SK-N-SH (cell line): ENCODE data around the gene SETD1B. TPM values are rescaled to one million over a fixed set of nuclear protein-coding genes. Genes with fewer than 3 reads are reported as not detected.

ENCODE experiments used
- CTCF ChIA-PET: fragments of 300-600, 350-600 bp; formaldehyde crosslinking; extraction: SDS; loops from one replicate; lab custom pipeline; 2021; lab: Yijun Ruan, JAX
- POLR2A ChIA-PET: fragments of 350-600 bp; sonication (Branson Sonifier 250); formaldehyde crosslinking; extraction: SDS; loops from one replicate; lab custom pipeline; 2020; ENCODE audit warnings: antibody characterized with exemption, inconsistent platforms; lab: Yijun Ruan, JAX
- DNase-seq: peaks from one replicate; pipeline ENCODE4 v3.0.0; 2012
- H2AFZ ChIP-seq: fragments of 200-600 bp; sonication (generic); 2 replicates; pipeline ENCODE4 v1.8.1; 2016; ENCODE audit warnings: antibody characterized with exemption, mild to moderate bottlenecking, low read depth
- H3F3A ChIP-seq: fragments of 200-600 bp; sonication (generic); replicated peaks from 2 replicates; pipeline ENCODE3; 2016; ENCODE audit warnings: antibody characterized with exemption, mild to moderate bottlenecking; ENCODE audit not compliant: insufficient read depth
- H3K27ac ChIP-seq, 2 experiments: fragments of 200-500 bp in 1 of 2; fragments of 200-600 bp in 1 of 2; sonication (Bioruptor generic) in 1 of 2; sonication (generic), shearing (Covaris generic) in 1 of 2; 2 replicates each; pipeline versions ENCODE4 v1.5.1 to v1.6.1; 2014 to 2016; ENCODE audit warnings: low read depth in 2 of 2, inconsistent platforms in 1 of 2, low read length in 1 of 2, mild to moderate bottlenecking in 1 of 2, mixed read lengths in 1 of 2
- H3K27me3 ChIP-seq: fragments of 200-600 bp; sonication (generic), shearing (Covaris generic); 2 replicates; pipeline ENCODE4 v1.6.1; 2016; ENCODE audit warnings: mixed run types; ENCODE audit not compliant: insufficient read depth
- H3K36me3 ChIP-seq, 2 experiments: fragments of 200-500 bp in 1 of 2; fragments of 200-600 bp in 1 of 2; sonication (Bioruptor generic) in 1 of 2; sonication (generic) in 1 of 2; replicated peaks in 1 of 2; 2 replicates each; pipeline versions ENCODE3 to v1.5.1; 2014 to 2016; ENCODE audit warnings: low read length in 1 of 2, mild to moderate bottlenecking in 1 of 2; ENCODE audit not compliant: insufficient read depth in 2 of 2, control insufficient read depth in 1 of 2
- H3K4me1 ChIP-seq, 2 experiments: fragments of 200-500 bp in 1 of 2; fragments of 200-600 bp in 1 of 2; sonication (Bioruptor generic) in 1 of 2; sonication (generic), shearing (Covaris generic) in 1 of 2; 2 replicates each; pipeline versions ENCODE4 v1.5.1 to v1.6.1; 2014 to 2016; ENCODE audit warnings: low read depth in 1 of 2, low read length in 1 of 2, mixed run types in 1 of 2; ENCODE audit not compliant: insufficient read depth in 2 of 2, control insufficient read depth in 1 of 2
- H3K4me2 ChIP-seq: fragments of 200-600 bp; sonication (generic), shearing (Covaris generic); 2 replicates; pipeline ENCODE4 v1.6.1; 2017; ENCODE audit warnings: mixed run types
- H3K4me3 ChIP-seq, 2 experiments: fragments of 200-500 bp in 1 of 2; fragments of 200-600 bp in 1 of 2; sonication (Bioruptor generic) in 1 of 2; sonication (generic), shearing (Covaris generic) in 1 of 2; 2 replicates each; pipeline versions ENCODE4 v1.5.1 to v1.8.1; 2014 to 2016; ENCODE audit warnings: low read depth in 2 of 2, inconsistent platforms in 1 of 2, low read length in 1 of 2, mild to moderate bottlenecking in 1 of 2, mixed read lengths in 1 of 2, moderate library complexity in 1 of 2
- H3K79me2 ChIP-seq: fragments of 200-600 bp; sonication (generic); 2 replicates; pipeline ENCODE4 v1.8.1; 2017; ENCODE audit warnings: mild to moderate bottlenecking; ENCODE audit not compliant: insufficient read depth
- H3K9ac ChIP-seq: fragments of 200-600 bp; sonication (generic); 2 replicates; pipeline ENCODE4 v1.6.1; 2017; ENCODE audit warnings: mixed run types
- H3K9me2 ChIP-seq: fragments of 200-600 bp; sonication (generic); 2 replicates; pipeline ENCODE4 v1.6.1; 2017; ENCODE audit warnings: mixed run types
- H3K9me3 ChIP-seq: fragments of 200-600 bp; sonication (generic); 2 replicates; pipeline ENCODE4 v1.6.1; 2017; ENCODE audit warnings: mixed run types, mild to moderate bottlenecking, moderate library complexity
- H4K20me1 ChIP-seq: fragments of 200-600 bp; sonication (generic); 2 replicates; pipeline ENCODE4 v1.6.1; 2017; ENCODE audit warnings: mild to moderate bottlenecking, mixed run types; ENCODE audit not compliant: insufficient read depth
- CTCF ChIP-seq: fragments of 200-600 bp; sonication (generic); IDR thresholded peaks from 2 replicates; pipeline ENCODE4 v1.6.1; 2017; ENCODE audit warnings: antibody characterized with exemption, mild to moderate bottlenecking, moderate library complexity
- ELF1 ChIP-seq: IDR thresholded peaks from 2 replicates; pipeline ENCODE4 v1.4.0; 2012
- EP300 ChIP-seq, 2 experiments: IDR thresholded peaks; 2 replicates each; pipeline versions ENCODE4 v1.4.0 to v1.6.1; 2012; ENCODE audit warnings: borderline replicate concordance in 1 of 2, low read depth in 1 of 2, low read length in 1 of 2
- FOSL2 ChIP-seq: IDR thresholded peaks from 2 replicates; pipeline ENCODE4 v1.4.0; 2012; ENCODE audit warnings: low read depth, mild to moderate bottlenecking, moderate library complexity, borderline replicate concordance
- FOXJ3 ChIP-seq: sonication (generic); formaldehyde crosslinking; IDR thresholded peaks from 2 replicates; pipeline ENCODE4 v1.5.1; 2020; ENCODE audit warnings: mild to moderate bottlenecking, missing genetic modification reagents
- FOXM1 ChIP-seq: IDR thresholded peaks from 2 replicates; pipeline ENCODE4 v1.4.0; 2012; ENCODE audit warnings: low read depth, mild to moderate bottlenecking
- GATA2 ChIP-seq: sonication (generic); formaldehyde crosslinking; IDR thresholded peaks from 2 replicates; pipeline ENCODE4 v1.5.0; 2020; ENCODE audit warnings: mild to moderate bottlenecking, missing genetic modification reagents
- JUND ChIP-seq: IDR thresholded peaks from 2 replicates; pipeline ENCODE4 v1.4.0; 2012
- MEF2A ChIP-seq: IDR thresholded peaks from 2 replicates; pipeline ENCODE4 v1.4.0; 2012; ENCODE audit warnings: low read depth, borderline replicate concordance
- MXI1 ChIP-seq: IDR thresholded peaks from 2 replicates; pipeline ENCODE4 v1.6.1; 2012; ENCODE audit warnings: mild to moderate bottlenecking, low read depth, low read length, improper control_type of control experiment
- NFIC ChIP-seq: IDR thresholded peaks from 2 replicates; pipeline ENCODE4 v1.4.0; 2012; ENCODE audit warnings: borderline replicate concordance
- NRF1 ChIP-seq: IDR thresholded peaks from 2 replicates; pipeline ENCODE4 v1.6.1; 2012; ENCODE audit warnings: low read depth, mild to moderate bottlenecking, low read length
- POLR2AphosphoS5 ChIP-seq: IDR thresholded peaks from 2 replicates; pipeline ENCODE4 v1.6.1; 2012; ENCODE audit warnings: low read depth, low read length
- RXRA ChIP-seq: IDR thresholded peaks from 2 replicates; pipeline ENCODE4 v1.4.0; 2012; ENCODE audit warnings: low read depth, mild to moderate bottlenecking, borderline replicate concordance
- SIN3A ChIP-seq: IDR thresholded peaks from 2 replicates; pipeline ENCODE4 v1.6.1; 2012; ENCODE audit warnings: low read depth, mild to moderate bottlenecking, low read length, moderate library complexity, borderline replicate concordance
- SMC3 ChIP-seq: IDR thresholded peaks from 2 replicates; pipeline ENCODE4 v1.6.1; 2012; ENCODE audit warnings: low read depth, low read length, improper control_type of control experiment
- TAF1 ChIP-seq: IDR thresholded peaks from 2 replicates; pipeline ENCODE4 v1.6.1; 2012; ENCODE audit warnings: low read depth, mild to moderate bottlenecking, low read length, moderate library complexity, borderline replicate concordance
- TCF12 ChIP-seq: IDR thresholded peaks from 2 replicates; pipeline ENCODE4 v1.4.0; 2012
- TEAD4 ChIP-seq: IDR thresholded peaks from 2 replicates; pipeline ENCODE4 v1.4.0; 2012; ENCODE audit warnings: mild to moderate bottlenecking, borderline replicate concordance; ENCODE audit not compliant: insufficient read depth
- USF1 ChIP-seq: IDR thresholded peaks from 2 replicates; pipeline ENCODE4 v1.4.0; 2012; ENCODE audit warnings: low read depth, borderline replicate concordance
- WGBS: methylation state at CpG from one replicate; pipeline ENCODE4 v1.1.6; 2017; ENCODE audit warnings: low lambda C conversion rate; 5-methylcytosine and 5-hydroxymethylcytosine counted together
- polyA plus RNA-seq, 3 experiments: library from polyadenylated mRNA; depleted of rRNA; stranded (reverse); fragments of >200 nt; gene quantifications; 2 replicates each; pipeline ENCODE4 v1.2.3, GENCODE V29; 2012
- TF ChIP-seq, protein P1 (sequence below): IDR thresholded peaks from 2 replicates; pipeline ENCODE4 v1.4.0; 2012; ENCODE audit warnings: low read depth
- TF ChIP-seq, protein P2 (sequence below): IDR thresholded peaks from 2 replicates; pipeline ENCODE4; 2012

SETD1B gene
- polyA plus RNA-seq, 1 of the 3 experiments (the other 2 are of a cell fraction): 2.0 TPM

DNA sequence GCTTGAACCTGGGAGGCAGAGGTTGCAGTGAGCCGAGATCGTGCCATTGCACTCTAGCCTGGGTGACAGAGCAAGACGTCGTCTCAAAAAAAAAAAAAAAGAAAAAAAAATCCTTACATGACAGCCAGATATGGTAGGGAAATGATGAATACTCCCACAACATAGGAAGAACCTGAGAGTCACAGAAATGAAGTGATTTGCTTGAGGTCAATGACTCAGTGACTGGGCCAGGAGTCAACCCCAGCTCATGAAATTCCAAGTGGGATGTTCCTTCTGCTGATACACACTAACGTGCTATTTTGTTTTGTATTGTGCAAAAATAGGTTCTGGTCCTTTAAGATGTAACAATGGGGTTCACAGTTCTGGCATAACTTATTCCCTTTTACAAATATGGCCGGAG lies 19.3 kb upstream of the SETD1B start:
- no peak for DNase-seq
- Histone ChIP-seq H3K36me3 (peaks cover 0 to 7% of the 10 kb centered on the region in 2 experiments), H3K4me1 (peaks cover 0 to 13% of the 10 kb centered on the region in 2 experiments; a peak in 2 of 4 replicates), H2AFZ (no peak overlapping the region), H3K27me3 (no peaks in the 10 kb centered on the region), H3K9ac (no peak overlapping the region; the same call in 1 of the 2 replicates), H3K9me2 (no peaks in the 10 kb centered on the region), H3F3A (peaks cover 28% of the 10 kb centered on the region), H3K4me2 (peak overlapping the region; percentile 11; the same call in 1 of the 2 replicates), H3K27ac (peak overlapping the region in 1 of 2 experiments; percentile 57; a peak in 2 of 4 replicates), H3K9me3 (no peaks in the 10 kb centered on the region), H3K79me2 (no peaks in the 10 kb centered on the region; the same call in 1 of the 2 replicates), H3K4me3 (no peak overlapping the region), H4K20me1 (no peaks in the 10 kb centered on the region; the same call in 1 of the 2 replicates)
- CTCF ChIA-PET: interaction anchor here (0.7 to 25.7 kb wide), 4 partner anchors 10 to 17 kb away, joined by 3 to 382 read pairs (median 4); partner anchors contain the start of gene RHOF
- 9% methylated on average over 6 of the region's 6 CpGs for WGBS
- POLR2A ChIA-PET: no interaction called here
- TF ChIP-seq, protein P1, sequence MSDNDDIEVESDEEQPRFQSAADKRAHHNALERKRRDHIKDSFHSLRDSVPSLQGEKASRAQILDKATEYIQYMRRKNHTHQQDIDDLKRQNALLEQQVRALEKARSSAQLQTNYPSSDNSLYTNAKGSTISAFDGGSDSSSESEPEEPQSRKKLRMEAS: no peak
- TF ChIP-seq FOSL2 (peak; percentile 73; the same call in 1 of the 2 replicates), JUND (peak; percentile 59), EP300 (IDR thresholded peaks at IDR 0.05; ENCODE audit: borderline replicate concordance in 1 of 2, low read depth in 1 of 2, low read length in 1 of 2) (no peak), TEAD4 (peak; percentile 38; the same call in 1 of the 2 replicates), SMC3 (no peak), ELF1 (no peak), FOXJ3 (no peak), RXRA (no peak), TCF12 (peak; percentile 40; the same call in 1 of the 2 replicates), NFIC (peak; percentile 60; the same call in 1 of the 2 replicates)
- TF ChIP-seq, protein P2, sequence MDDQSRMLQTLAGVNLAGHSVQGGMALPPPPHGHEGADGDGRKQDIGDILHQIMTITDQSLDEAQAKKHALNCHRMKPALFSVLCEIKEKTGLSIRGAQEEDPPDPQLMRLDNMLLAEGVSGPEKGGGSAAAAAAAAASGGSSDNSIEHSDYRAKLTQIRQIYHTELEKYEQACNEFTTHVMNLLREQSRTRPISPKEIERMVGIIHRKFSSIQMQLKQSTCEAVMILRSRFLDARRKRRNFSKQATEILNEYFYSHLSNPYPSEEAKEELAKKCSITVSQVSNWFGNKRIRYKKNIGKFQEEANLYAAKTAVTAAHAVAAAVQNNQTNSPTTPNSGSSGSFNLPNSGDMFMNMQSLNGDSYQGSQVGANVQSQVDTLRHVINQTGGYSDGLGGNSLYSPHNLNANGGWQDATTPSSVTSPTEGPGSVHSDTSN: peak; percentile 55; the same call in 1 of the 2 replicates

- WGBS: 39% methylated on average over 5 of the region's 6 CpGs
- Histone ChIP-seq H3K9me2 (no peaks in the 10 kb centered on the region), H3F3A (peaks cover 22% of the 10 kb centered on the region), H3K4me3 (no peak overlapping the region), H3K9ac (no peak overlapping the region), H3K4me2 (no peak overlapping the region), H3K4me1 (peaks cover 0 to 13% of the 10 kb centered on the region in 2 experiments; a peak in 2 of 4 replicates), H3K27ac (peak overlapping the region in 1 of 2 experiments; percentile 45; a peak in 2 of 4 replicates), H4K20me1 (no peaks in the 10 kb centered on the region; the same call in 1 of the 2 replicates), H3K79me2 (no peaks in the 10 kb centered on the region; the same call in 1 of the 2 replicates), H3K9me3 (no peaks in the 10 kb centered on the region), H2AFZ (no peak overlapping the region), H3K36me3 (no peaks in the 10 kb centered on the region), H3K27me3 (no peaks in the 10 kb centered on the region)
- no peak for DNase-seq
- POLR2A ChIA-PET: no interaction called here
- CTCF ChIA-PET: interaction anchor here (1.5 to 25.7 kb wide), 5 partner anchors 8 to 23 kb away, joined by 4 to 675 read pairs (median 8); partner anchors contain the start of genes RHOF and SETD1B
- peak; percentile 75 for TF ChIP-seq FOSL2
- TF ChIP-seq USF1: no peak
- no peak for TF ChIP-seq TAF1
- TF ChIP-seq MEF2A: no peak
- TF ChIP-seq MXI1: no peak
- TF ChIP-seq SMC3: no peak
- TF ChIP-seq GATA2 (CRISPR knock-in tag): no peak
- no peak for TF ChIP-seq NRF1
- TF ChIP-seq FOXM1: no peak
- no peak for TF ChIP-seq CTCF
- TF ChIP-seq ELF1: no peak
- no peak for TF ChIP-seq SIN3A
- peak in 1 of 2 experiments; percentile 38; a peak in 1 of 4 replicates for TF ChIP-seq EP300 (IDR thresholded peaks at IDR 0.05; ENCODE audit: borderline replicate concordance in 1 of 2, low read depth in 1 of 2, low read length in 1 of 2)
- TF ChIP-seq NFIC: peak; percentile 84
- peak; percentile 80; the same call in 1 of the 2 replicates for TF ChIP-seq RXRA
- 0 out of 2 replicates have a peak, but pooled peaks have one; percentile 13 for TF ChIP-seq POLR2AphosphoS5
These were observed 17.4 kb upstream of the SETD1B start for GRCh38 chr12:121786440-121786825.
